ENCODE results near the gene NR2E1. TPM values are rescaled to one million over a fixed set of nuclear protein-coding genes. Genes with fewer than 3 reads are reported as not detected.

NR2E1 gene
- total and polyA plus RNA-seq, 2 of the 4 experiments (the other 2 are of a cell fraction): not detected

DNA sequence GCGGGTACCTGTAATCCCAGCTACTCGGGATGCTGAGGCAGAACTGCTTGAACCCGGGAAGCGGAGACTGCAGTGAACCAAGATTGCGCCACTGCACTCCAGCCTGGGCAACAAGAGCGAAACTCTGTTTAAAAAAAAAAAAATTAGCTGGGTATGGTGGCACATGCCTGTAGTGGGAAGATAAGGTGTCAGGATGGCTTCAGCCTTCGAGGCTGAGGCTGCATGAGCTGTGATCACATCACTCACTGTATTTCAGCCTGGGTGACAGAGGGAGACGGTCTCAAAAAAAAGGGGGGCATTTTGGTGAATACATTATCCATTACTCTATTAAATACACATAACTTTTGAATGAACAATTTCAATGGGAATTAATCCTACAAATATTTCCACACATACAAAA lies 62.6 kb downstream of the NR2E1 start:
- H3K18ac ChIP-seq (ENCODE audit: low read depth, low read length): no peak overlapping the region
- H2BK15ac ChIP-seq (ENCODE audit: low read depth, low read length): no peak overlapping the region
- no CpG with 5 or more reads among the region's 8 CpGs for whole genome bisulfite sequencing, 2 experiments (ENCODE audit: extremely low coverage in 2 of 2, insufficient read length in 1 of 2)
- CTCF ChIA-PET: no interaction called here
- no peak overlapping the region for H3K4me2 ChIP-seq (ENCODE audit: low read depth, low read length)
- intact Hi-C loops (cut with micrococcal nuclease) (no loop called here), dilution Hi-C loops (cut with HindIII; ENCODE audit: low sequenced_read_pairs, unreplicated experiment) (no loop called here), in situ Hi-C loops (cut with MboI; ENCODE audit: low sequenced_read_pairs) (no loop called here)
- H3K9me3 ChIP-seq (ENCODE audit: control insufficient read depth, insufficient read depth, low read length): no peaks in the 10 kb centered on the region
- H3K56ac ChIP-seq (ENCODE audit: extremely low read depth, insufficient read depth, low read length): no peak overlapping the region
- H3K27me3 ChIP-seq (ENCODE audit: control insufficient read depth, insufficient read depth, low read length): no peaks in the 10 kb centered on the region
- H4K91ac ChIP-seq (ENCODE audit: insufficient read depth, low read depth, low read length): no peak overlapping the region
- no peak overlapping the region for H3K9ac ChIP-seq (ENCODE audit: low read depth, low read length)
- H2BK120ac ChIP-seq (ENCODE audit: low read depth, low read length): no peak overlapping the region
- no peak overlapping the region for H4K8ac ChIP-seq (ENCODE audit: low read depth in 2 of 2, low read length in 2 of 2)
- no peaks in the 10 kb centered on the region for H3K4me1 ChIP-seq (ENCODE audit: control insufficient read depth, insufficient read depth, low read length)
- peaks cover 9% of the 10 kb centered on the region for H4K20me1 ChIP-seq (ENCODE audit: insufficient read depth, low read length)
- H3K4ac ChIP-seq (ENCODE audit: low read depth, low read length): no peak overlapping the region
- POLR2A ChIA-PET (ENCODE audit: unreplicated experiment): no interaction called here
- TF ChIP-seq ELK1 (IDR thresholded peaks at IDR 0.05; ENCODE audit: borderline replicate concordance, low read depth, low read length) (no peak), MXI1 (IDR thresholded peaks at IDR 0.05; ENCODE audit: borderline replicate concordance, low read depth, low read length) (no peak), MAFK (IDR thresholded peaks at IDR 0.05; ENCODE audit: low read depth, low read length) (no peak), RAD21 (IDR thresholded peaks at IDR 0.05; ENCODE audit: low read length) (no peak), CHD1 (IDR thresholded peaks at IDR 0.05; ENCODE audit: low read depth, low read length) (no peak), MAZ (IDR thresholded peaks at IDR 0.05; ENCODE audit: borderline replicate concordance, low read depth, low read length) (no peak), USF2 (IDR thresholded peaks at IDR 0.05; ENCODE audit: low read depth, low read length) (no peak), NFE2L2 (IDR thresholded peaks at IDR 0.05; ENCODE audit: low read depth, low read length) (no peak), SMC3 (IDR thresholded peaks at IDR 0.05; ENCODE audit: low read depth, low read length) (no peak), RFX5 (IDR thresholded peaks at IDR 0.05; ENCODE audit: low read depth, low read length) (no peak), BHLHE40 (IDR thresholded peaks at IDR 0.05; ENCODE audit: low read depth, low read length) (no peak), CEBPB (IDR thresholded peaks at IDR 0.05; ENCODE audit: low read depth, low read length) (no peak), POLR2A (IDR thresholded peaks at IDR 0.05; ENCODE audit: low read depth, low read length) (no peak), RCOR1 (IDR thresholded peaks at IDR 0.05; ENCODE audit: insufficient replicate concordance, low read length) (no peak), FOS (IDR thresholded peaks at IDR 0.05; ENCODE audit: low read depth, low read length) (no peak), CTCF (conservative IDR thresholded peaks at IDR 0.05; ENCODE audit: low read depth, low read length) (no peak)
- no TSS peak for BruUV-seq (replicated peaks)
- no peak overlapping the region for H2AK5ac ChIP-seq (ENCODE audit: low read depth, low read length)
- no peak overlapping the region for H2BK20ac ChIP-seq (ENCODE audit: low read depth, low read length)
- H4K5ac ChIP-seq (ENCODE audit: low read depth, low read length): no peak overlapping the region
- no peak overlapping the region for H3K23ac ChIP-seq (ENCODE audit: low read depth, low read length)
- H2AFZ ChIP-seq (replicated peaks; ENCODE audit: low read length, poor library complexity): no peak overlapping the region
- no peak overlapping the region for H2BK5ac ChIP-seq (ENCODE audit: low read depth, low read length, poor library complexity, severe bottlenecking)
- H3K14ac ChIP-seq (replicated peaks; ENCODE audit: low read depth, low read length): no peak overlapping the region
- H3K36me3 ChIP-seq (ENCODE audit: control insufficient read depth, insufficient read depth, low read length): peaks cover 3% of the 10 kb centered on the region; the same call in 1 of the 2 replicates
- no peak overlapping the region for H3K4me3 ChIP-seq (ENCODE audit: insufficient read depth, low read depth, low read length)
- H2AK9ac ChIP-seq (replicated peaks; ENCODE audit: low read depth, low read length, poor library complexity): no peak overlapping the region
- H3K9me1 ChIP-seq (ENCODE audit: insufficient read depth, low read length): 0 out of 2 replicates have a peak, but pooled peaks cover 2% of the 10 kb centered on the region
- DNase-seq: no peak
- peaks cover 13 to 21% of the 10 kb centered on the region in 2 experiments for H3K79me1 ChIP-seq (ENCODE audit: low read depth in 1 of 2, low read length in 2 of 2)
- H3K27ac ChIP-seq (ENCODE audit: insufficient read depth, low read length): no peak overlapping the region
- no peak for ATAC-seq (ENCODE audit: low read depth)

Measured in IMR-90 (cell line).